ENCODE data around the gene PRR16.

PRR16 gene

DNA sequence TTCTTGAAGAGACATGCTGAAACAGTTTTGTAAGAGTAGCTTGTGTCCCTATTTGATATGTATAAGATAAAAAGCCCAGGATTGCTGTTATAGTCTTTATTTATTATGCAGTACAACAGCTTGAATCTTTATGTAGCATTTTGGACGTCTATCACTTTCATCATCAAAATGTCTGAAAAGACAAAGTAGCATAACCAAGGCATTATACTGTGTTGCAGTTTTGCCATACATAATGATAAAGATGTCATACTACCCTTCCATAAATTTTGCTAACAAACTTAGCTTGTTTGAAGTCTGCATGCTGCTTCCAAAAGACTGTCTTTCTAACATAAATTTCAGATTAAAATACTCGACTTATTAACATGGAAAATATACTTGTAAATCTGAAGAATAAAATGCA is 127.8 kb downstream of the PRR16 start:
- DNase-seq = no peak

- no peak for DNase-seq
Measured at GRCh38 chr5:120599576-120599975, 135.5 kb downstream of the PRR16 start.

DNA sequence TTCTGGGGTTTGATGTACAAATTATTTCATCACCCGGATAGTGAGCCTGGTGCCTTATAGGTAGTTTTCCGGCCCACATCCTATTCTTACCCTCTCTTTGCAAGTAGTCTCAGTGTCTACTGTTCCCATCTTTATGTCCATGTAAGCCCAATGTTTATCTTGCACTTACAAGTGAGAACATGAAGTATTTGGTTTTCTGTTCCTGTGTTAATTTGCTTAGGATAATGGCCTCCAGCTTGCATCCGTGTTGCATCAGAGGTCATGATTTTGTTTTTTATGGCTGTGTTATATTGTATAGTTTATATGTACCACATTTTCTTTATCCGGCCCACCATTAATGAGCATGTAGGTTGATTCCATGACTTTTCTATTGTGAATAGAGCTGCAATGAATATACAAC is 136.5 kb downstream of the PRR16 start:
- no peak for DNase-seq

- no peak for DNase-seq
Measured at GRCh38 chr5:120602033-120602432, 137.9 kb downstream of the PRR16 start.

DNA sequence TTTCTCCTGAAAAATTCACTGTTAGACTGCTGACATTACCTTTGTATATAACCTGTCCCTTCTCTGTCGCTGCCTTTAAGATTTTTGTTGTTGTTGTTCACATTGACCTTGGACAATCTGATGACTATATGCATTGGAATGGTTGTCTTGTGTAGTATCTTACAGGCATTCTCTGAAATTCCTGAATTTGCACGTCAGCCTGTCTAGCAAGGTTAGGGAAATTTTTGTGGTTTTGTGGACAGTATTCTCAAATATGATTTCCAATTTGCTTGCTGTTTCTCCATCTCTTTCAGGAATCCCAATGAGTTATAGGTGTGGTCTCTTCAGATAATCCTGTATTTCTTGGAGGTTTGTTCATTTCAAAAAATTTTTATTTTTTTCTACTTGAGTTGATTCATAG is 140.8 kb downstream of the PRR16 start:
- no peak for DNase-seq

DNA sequence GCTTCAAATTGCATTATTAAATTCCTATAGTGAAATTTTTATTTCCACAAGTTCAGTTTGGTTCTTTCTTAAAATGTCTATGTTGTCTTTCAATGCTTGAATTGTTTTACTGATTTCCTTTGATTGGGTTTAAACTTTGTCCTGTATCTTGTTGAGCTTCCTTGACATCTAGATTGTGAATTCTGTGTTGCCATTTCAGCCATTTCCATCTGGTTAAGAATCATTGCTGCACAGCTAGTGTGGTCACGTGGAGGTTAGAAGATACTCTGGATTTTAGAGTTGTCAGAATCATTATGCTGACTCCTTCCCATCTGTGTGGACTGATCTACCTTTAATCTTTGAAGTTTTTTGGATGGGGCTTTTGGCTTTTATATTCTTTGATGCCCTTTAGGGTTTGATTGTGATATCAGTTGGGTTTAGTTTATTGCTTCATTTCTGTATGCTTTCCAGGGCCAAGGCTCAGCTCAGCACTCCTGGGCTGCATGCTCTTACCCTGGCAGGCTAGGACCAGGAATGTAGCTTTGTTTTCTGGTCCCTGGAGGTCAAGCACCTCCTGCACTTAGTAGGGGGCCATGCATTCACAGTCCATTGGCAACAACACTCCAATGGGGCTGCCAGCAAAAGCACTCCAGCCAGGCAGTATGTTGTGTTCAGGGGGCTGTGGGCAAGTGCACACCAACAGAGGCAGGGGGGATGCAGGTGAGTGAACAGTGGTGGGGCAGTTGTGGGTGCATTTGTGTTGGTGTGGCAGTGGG is 141.4 kb downstream of the PRR16 start:
- no peak for DNase-seq

DNA sequence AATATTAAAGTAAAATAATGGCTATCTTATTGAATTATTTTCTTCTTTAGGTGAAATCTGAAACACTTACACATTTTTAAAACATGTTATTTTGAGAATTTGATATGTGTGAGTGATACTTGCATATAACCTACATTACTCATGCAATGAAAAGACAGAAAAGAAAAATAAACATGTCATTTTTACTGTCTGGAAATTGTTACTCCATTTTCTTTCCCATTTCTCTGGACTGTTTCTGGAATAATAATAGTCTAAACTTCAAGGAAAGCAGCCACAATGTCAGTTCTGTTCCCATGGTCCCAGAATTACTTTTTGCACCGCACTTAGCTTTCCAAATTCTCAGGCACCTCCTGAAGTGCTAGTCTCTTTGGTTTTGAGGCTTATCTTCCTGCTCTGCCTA is 145.5 kb downstream of the PRR16 start:
- DNase-seq = no peak

DNA sequence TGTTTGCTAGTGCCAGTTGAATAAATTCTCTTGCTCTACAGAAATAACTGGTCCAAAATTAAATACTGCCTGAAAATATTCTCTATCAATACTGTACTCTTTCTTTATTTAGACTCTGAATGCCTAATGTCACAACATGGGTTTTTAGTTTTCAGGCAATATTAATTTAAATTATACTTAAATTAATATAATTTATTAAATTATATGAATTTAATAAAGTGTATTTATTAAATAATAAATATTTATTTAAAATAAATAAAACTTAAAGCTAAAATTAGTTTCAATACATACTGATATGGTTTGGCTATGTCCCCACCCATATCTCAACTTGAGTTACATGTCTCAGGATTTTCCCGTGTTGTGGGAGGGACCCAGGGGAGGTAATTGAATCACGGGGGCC is 146.0 kb downstream of the PRR16 start:
- no peak for DNase-seq

GRCh38 chr5:120613729-120614128 is 149.6 kb downstream of the PRR16 start:
- DNase-seq = no peak

- no peak for DNase-seq
Measured at GRCh38 chr5:120614531-120615180, 150.6 kb downstream of the PRR16 start.

DNA sequence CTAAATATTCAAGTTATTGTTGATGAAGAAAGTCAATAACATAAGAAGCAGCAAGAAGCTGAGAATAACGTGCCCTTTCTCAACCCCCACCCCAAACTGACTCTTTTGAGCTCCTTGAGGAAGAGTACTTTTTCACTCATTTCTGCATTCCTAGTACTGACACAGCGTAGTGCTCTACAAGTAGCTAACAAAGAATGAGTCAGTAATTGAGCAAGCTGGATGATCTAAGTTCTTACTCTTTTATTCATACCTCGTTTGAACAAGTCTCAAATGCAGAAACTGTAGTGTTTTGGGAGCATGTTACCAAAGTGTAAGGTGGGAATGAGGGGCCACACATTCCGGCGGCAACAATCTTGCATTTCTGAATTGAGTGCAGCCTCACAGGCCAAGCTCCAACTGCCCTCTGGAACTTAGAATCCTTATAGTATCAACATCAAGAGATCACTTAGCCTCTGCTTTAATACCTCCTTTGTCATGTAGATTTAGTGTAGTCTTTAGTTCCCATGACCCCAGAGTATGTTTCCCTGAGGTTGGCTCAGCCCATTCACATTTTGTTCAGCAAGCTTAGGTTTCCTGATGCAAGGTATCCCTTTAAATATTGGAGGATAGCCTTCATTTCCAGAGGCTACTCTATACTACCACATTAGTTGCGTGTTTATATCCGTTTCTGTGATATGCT is 152.0 kb downstream of the PRR16 start:
- DNase-seq = no peak

- DNase-seq = no peak
Measured at GRCh38 chr5:120621339-120621738, 157.2 kb downstream of the PRR16 start.

DNA sequence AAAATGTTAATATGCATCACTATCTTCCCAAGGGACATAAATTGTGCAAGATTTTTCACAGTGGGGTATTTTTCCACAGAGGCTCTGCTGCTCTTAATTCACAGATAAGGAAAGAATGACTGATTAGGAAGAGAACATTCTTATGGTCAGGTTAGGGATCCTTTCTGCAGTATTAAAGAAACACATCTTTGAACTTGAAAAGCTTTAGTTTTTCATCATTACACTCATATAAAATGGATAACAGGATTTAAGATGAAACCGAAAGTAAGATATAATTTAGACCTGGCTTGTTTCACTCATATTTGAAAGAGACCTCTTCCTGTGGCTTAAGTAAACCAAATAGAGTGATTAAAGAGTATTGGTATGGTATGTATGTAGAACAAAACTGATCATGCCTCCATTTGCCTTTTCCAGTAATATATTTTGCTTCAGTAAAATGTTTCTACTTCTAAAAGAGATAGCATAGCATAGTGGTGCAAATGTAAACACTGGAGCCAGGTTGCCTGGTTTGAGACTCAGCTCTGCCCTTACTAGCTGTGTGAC is 160.0 kb downstream of the PRR16 start:
- no peak for DNase-seq

GRCh38 chr5:120628156-120628555 is 164.1 kb downstream of the PRR16 start:
- no peak for DNase-seq

DNA sequence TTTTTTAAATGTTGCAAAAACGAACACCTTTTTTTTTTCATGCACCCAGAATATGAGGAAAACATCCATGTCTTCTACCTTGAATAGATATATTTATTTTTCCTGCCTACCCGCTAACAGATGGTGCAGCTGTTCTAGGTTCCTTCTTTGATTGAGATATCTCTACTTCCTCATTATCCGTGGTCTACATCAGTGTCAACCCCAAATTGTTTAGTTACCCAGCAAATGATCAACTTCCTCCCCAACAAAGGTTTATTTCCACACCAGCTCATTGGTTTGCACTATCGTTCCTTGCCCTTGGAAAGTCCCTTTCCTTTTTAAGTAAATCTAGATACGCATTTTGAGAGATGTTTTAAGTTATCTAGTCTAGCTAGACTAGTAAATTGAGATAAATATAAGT is 166.4 kb downstream of the PRR16 start:
- DNase-seq = no peak

- no peak for DNase-seq
Measured at GRCh38 chr5:120631611-120632010, 167.5 kb downstream of the PRR16 start.

GRCh38 chr5:120632430-120632829 is 168.3 kb downstream of the PRR16 start:
- DNase-seq = no peak

DNA sequence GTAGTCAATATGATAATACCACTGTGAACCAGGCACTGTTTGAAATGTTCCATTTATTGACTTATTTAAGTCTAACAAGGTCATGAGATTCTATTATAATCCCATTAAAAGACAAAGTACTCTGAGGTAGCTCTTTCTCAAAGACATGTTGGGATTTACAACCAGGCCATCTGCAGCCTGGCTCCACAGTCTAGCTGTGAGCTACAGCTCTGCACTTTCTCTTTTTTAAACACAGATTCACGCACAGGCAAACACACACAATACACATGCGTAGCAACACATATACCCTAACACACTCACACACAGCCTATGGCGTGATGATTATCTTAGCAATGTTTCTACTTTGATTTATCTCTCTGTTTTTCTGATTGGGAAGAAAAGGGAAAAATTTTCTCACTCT is 174.3 kb downstream of the PRR16 start:
- DNase-seq = no peak

DNA sequence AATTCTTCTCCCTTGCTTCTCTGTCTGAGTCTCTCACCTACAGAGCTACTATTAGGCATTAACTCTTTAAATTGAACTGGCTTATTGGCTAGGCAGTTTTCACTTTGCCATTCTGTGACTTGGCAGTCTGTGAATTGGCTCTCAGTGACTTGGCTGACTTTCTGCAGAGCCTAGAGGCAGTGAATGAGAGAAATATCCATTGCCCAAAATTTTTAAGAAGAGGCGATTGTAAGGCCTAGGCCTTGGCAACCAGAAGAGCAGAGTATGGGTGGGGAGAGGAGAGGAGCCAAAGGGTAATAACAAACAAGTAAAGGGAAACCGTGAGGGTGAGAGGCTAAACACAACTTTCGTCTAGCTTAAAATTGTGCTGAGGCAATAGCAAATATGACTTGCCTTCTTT is 176.7 kb downstream of the PRR16 start:
- DNase-seq = no peak

- DNase-seq = no peak
Measured at GRCh38 chr5:120644516-120644915, 180.4 kb downstream of the PRR16 start.

DNA sequence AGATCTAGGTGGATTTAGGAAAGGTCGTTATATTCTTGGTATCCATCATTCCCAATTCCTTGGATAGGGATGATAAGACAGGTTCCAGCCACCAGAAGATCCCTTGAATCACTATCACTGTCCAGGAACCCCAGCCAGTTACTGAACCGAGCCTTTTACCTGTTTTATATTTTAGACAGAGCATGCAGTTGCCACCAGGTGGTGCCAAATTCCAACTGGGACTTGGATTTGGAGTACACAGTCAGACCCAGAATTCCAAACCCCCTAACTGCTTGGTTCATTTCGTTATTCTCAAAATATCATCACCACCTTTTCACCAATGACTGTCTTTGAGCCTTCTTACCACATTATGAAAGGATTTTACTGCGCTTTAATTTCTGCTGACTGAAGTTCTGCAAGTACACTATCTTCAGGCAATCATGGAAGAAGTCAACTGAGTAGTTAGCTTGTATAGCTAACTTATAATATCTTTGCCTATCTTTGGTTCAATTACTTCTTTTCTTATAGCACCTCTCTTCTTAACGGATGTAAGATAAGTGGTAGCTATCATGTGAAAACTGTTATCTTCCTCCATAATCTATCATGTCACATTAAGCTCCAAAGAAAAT is 191.8 kb downstream of the PRR16 start:
- DNase-seq = no peak

GRCh38 chr5:120657104-120657503 is 193.0 kb downstream of the PRR16 start:
- DNase-seq = no peak

DNA sequence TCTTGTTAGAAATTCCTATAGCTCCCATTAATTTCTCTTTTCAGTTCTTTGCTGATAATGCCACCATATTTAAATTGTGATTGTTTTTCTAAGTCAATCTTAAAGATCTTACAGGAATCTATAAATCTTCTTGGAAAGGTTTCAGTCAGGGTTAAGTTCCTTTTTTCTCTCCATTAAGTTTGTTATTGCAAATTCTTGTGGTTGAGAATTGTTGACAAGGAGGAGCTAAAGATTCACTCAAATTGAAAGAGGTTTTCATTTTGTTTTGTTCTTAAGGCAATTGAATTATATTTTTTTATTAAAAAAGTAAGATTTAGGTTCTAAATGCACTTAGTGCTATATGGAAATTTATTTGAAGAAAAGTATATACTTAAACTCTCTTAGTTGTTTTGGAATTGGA is 213.4 kb downstream of the PRR16 start:
- no peak for DNase-seq

Data from T-helper 2 cell (primary cell).